HPDE6-E6E7 (cell line): Measurements from ENCODE around the gene PGBD4.
"Not testable (repeated sequence)": the region's sequence is repeated elsewhere in the genome, so short reads cannot be mapped to it uniquely, and the experiment has no call there.

ENCODE experiments used
- DNase-seq: peaks from one replicate; pipeline ENCODE4 v3.0.0; 2011; ENCODE audit warnings: missing footprints; ENCODE audit errors: extremely low spot score

The PGBD4 gene

DNA sequence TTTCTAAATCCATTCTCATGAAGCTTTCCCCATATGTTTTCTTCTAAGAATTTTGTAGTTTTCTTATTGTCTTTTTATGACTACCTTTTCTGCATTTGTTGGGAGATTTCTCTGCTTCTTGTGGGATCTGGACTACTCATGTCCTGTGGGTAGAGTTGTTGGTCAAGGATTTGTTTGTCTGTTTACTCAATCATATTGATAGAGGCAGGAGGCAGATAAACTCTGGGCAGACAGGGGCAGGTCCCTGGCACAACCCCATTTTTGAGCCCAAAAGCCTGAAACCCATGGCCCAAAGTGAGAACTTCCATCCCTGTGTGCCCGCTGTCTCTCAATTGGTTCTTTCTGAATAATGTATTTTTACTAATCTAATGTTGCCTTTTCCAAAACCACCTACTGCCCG is 12.3 kb downstream of the PGBD4 start:
- no peak for DNase-seq

DNA sequence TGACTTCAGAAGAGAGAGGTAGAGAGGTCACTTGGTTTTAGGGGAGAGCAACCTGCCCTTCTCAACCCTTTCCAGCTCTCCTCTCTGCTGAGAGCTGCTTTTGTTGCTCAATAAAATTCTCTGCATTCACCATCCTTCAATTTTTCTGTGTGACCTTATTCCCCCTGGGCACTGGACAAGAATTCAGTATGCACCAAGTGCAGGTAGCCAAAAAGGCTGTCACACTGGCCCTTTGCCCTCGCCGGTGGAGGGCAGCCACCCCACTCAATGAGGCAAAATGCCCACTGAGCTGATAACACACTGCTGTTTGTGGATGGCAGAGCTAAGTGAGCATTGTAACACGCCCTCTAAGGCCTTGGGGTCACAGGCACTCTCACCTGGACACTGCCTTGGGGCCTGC is 12.9 kb downstream of the PGBD4 start:
- no peak for DNase-seq

- DNase-seq, result no peak
These were observed 14.7 kb downstream of the PGBD4 start for GRCh38 chr15:34116620-34117019.

DNA sequence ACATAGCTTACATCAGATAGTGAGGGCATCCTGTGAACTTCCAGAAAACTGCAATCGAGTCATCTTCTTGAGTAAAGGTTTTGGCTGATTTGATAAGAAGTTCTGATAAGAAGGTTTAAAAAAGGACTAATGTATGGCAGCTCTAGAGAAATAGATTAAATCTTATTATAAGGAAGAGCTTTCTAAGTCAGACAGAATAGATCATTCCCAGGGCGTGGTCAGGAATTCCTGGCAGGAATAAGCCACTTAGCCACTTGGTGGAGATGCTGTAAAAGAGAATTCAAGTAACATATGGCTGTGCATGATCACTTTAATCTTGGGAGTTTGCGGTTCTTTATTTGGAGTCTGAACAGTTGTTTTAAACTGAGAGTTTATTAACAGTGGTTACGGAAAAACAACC is 17.4 kb downstream of the PGBD4 start:
- DNase-seq, result no peak

GRCh38 chr15:34120420-34120819 is 18.5 kb downstream of the PGBD4 start:
- DNase-seq, result not testable (repeated sequence)

GRCh38 chr15:34121786-34122185 is 19.9 kb downstream of the PGBD4 start:
- not testable (repeated sequence) for DNase-seq

DNA sequence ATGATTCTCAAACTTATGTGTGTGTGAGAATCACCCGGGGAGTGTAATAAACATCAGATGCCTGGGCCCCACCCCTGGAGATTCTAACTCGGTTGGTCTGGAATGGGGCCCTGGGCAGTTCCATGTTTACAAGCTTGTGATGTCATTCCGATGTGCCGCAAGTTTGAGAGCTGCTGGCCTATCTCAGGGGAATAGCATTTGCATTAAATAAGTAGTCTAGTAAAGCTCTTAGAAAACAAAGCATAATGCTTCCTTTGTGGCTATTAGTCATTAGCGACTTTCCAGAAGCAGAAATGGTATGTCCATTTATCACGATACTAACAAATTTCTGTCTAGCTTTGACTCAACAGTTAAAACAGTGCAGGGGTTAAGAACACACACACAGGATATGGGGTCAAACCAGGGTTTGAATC is 20.9 kb downstream of the PGBD4 start:
- peak; percentile 16 for DNase-seq

- DNase-seq, result no peak
These were observed 22.8 kb downstream of the PGBD4 start for GRCh38 chr15:34124651-34125050.

GRCh38 chr15:34125945-34126344 is 24.1 kb downstream of the PGBD4 start:
- no peak for DNase-seq

- no peak for DNase-seq
These were observed 24.6 kb downstream of the PGBD4 start for GRCh38 chr15:34126522-34126921.

DNA sequence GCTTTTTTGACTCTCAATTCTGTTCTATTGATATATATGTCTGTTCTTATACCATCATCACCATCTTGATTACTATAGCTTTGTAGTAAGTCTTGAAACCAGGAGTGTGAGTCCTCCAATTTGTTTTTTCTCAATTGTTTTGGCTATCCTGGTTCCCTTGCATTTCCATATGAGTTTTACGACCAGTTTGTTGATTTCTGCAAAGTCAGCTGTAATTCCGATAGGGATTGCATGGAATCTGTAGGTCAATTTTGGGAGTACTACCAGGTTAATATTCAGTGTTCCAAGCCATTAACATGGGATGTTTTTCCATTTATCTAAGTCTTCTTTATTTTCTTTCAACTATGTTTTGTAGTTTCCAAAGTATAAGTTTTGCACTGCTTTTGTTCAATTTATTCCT is 27.0 kb downstream of the PGBD4 start:
- no peak for DNase-seq

GRCh38 chr15:34132881-34133280 is 31.0 kb downstream of the PGBD4 start:
- no peak for DNase-seq

DNA sequence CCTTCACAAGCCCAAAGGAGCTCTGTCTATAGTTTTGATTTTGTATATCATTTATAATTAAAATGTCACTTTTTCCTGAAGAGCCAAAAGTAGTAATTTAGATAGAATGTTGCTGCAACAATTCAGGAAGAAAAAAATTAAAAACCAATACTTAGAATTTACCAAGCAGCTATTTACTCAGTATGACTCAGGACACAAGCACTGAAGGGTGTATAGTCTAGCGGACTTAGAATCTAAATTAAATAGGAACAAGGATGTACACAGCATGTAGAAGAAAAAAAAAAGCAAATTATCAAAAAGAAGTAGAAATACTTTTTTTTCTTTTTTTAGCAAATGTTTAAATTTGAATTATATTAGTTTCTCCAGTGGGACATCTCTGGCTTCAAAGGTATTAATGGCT is 31.6 kb downstream of the PGBD4 start:
- no peak for DNase-seq

DNA sequence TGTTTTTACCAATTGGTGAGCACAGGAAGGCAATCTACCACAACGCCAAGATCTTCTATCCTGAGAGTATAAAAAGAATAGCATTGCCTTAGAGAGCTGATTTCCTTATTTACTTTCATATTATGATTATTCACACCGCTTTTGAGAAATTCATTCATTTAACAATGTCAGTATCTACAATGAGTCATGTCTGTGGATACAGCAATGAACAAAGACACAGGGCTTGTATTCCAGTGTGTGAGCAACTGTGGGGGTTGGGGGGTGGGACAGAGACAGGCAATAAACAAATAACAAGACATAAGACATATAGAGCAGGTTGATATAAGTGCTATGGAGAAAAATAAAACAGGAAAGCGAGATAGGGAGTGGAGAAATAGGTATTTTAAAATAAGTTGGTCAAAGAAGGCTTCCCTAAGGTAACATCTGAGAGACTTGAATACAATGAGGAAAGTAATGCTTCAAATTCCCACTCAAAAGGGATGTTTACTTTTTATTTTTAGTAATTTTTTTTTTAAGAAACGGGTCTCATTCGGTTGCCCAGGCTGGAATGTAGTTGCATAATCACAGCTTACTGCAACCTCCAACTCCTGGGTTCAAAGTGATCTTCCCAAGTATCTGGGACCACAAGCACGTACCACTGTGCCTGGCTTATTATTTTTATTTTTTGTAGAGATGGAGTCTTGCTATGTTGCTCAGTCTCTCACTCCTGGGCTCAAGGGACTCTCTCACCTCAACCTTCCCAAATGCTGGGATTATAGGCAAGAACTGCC is 45.7 kb downstream of the PGBD4 start:
- peak; percentile 81 for DNase-seq

GRCh38 chr15:34154725-34155204 is 52.9 kb downstream of the PGBD4 start:
- peak; percentile 5 for DNase-seq

GRCh38 chr15:34155859-34156258 is 54.0 kb downstream of the PGBD4 start:
- no peak for DNase-seq
